ENCODE data around the gene SCO2. TPM values are rescaled to one million over a fixed set of nuclear protein-coding genes. Genes with fewer than 3 reads are reported as not detected.

SCO2 gene
- total RNA-seq, 1 donor from 2014 or later: 0.52 TPM

- peaks cover 21 to 63% (median 43%) of the 10 kb centered on the region in 3 donors for H3K4me1 ChIP-seq (ENCODE audit: control insufficient read depth in 3 of 3, insufficient read depth in 3 of 3, low read length in 3 of 3)
- H3K9ac ChIP-seq (ENCODE audit: low read depth in 1 of 3, low read length in 3 of 3): peak overlapping the region; percentile 57 to 88 (median 65)
- peak overlapping the region; percentile 48 to 84 (median 83) for H3K4me3 ChIP-seq (ENCODE audit: low read length in 3 of 3)
Measured at GRCh38 chr22:50526834-50527801, 1.7 kb upstream of the SCO2 start.

DNA sequence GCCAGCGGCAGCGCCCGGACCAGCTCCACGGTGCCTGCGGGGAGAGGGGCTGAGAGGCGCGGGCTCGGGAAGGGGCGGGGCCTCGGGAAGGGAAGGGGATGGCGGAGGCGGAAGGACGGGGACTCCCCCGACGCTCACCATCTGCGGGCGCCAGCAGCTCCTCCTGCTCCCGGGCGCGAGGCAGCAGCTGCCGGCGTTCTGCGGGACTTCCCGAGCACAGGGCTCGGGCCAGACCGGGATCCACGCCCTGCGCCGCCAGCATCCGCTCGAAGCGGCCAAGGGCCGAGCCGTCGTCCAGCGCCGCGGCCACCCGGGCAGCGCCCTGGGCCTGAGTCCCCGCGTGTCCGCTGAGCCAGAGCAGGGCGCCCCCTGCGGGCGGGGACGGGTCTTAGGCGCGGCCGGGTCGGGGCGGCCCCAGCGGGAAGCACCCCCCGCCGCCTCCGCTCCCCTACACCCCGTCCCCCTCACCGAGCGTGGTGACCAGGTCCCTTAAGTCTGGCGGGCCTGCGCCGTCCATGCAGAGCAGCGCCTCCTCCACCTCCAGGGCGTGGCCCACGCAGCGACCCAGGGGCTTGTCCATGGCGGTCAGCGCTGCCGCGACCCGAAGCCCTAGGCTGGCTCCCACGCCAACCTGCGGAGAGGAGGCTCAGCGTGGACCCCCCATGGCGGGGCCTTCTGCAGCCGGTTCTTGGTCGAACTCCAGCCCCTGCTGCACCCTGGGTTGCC is 873 bp upstream of the SCO2 start:
- peaks cover 24 to 28% (median 26%) of the 10 kb centered on the region in 3 donors for H3K36me3 ChIP-seq (ENCODE audit: control insufficient read depth in 3 of 3, insufficient read depth in 3 of 3, low read length in 3 of 3)
- peaks cover 21 to 59% (median 41%) of the 10 kb centered on the region in 3 donors for H3K4me1 ChIP-seq (ENCODE audit: control insufficient read depth in 3 of 3, insufficient read depth in 3 of 3, low read length in 3 of 3)
- peak overlapping the region; percentile 48 to 84 (median 83) for H3K4me3 ChIP-seq (ENCODE audit: low read length in 3 of 3)
- peaks cover 17 to 40% (median 22%) of the 10 kb centered on the region in 3 donors for H3K27me3 ChIP-seq (ENCODE audit: control insufficient read depth in 3 of 3, insufficient read depth in 3 of 3, low read length in 3 of 3)
- H3K27ac ChIP-seq (ENCODE audit: low read depth, low read length): peak overlapping the region; percentile 79
- peak overlapping the region; percentile 57 to 88 (median 65) for H3K9ac ChIP-seq (ENCODE audit: low read depth in 1 of 3, low read length in 3 of 3)
- no peaks in the 10 kb centered on the region for H3K9me3 ChIP-seq (ENCODE audit: control insufficient read depth in 3 of 3, low read length in 3 of 3)

More at GRCh38 chr22:50526834-50527801, 1.7 kb upstream of the SCO2 start:
- H3K36me3 ChIP-seq (ENCODE audit: control insufficient read depth in 3 of 3, insufficient read depth in 3 of 3, low read length in 3 of 3): peaks cover 18 to 21% (median 20%) of the 10 kb centered on the region in 3 donors
- H3K27me3 ChIP-seq (ENCODE audit: control insufficient read depth in 3 of 3, insufficient read depth in 3 of 3, low read length in 3 of 3): peaks cover 23 to 47% (median 28%) of the 10 kb centered on the region in 3 donors
- no peaks in the 10 kb centered on the region for H3K9me3 ChIP-seq (ENCODE audit: control insufficient read depth in 3 of 3, low read length in 3 of 3)
- H3K27ac ChIP-seq (ENCODE audit: low read depth, low read length): peak overlapping the region; percentile 79

GRCh38 chr22:50525858-50526107 is 385 bp upstream of the SCO2 start:
- Histone ChIP-seq H3K27ac (ENCODE audit: low read depth, low read length) (peak overlapping the region; percentile 79), H3K9ac (ENCODE audit: low read depth in 1 of 3, low read length in 3 of 3) (peak overlapping the region; percentile 65 to 88 (median 79)), H3K4me3 (ENCODE audit: low read length in 3 of 3) (peak overlapping the region; percentile 74 to 84 (median 83)), H3K4me1 (ENCODE audit: control insufficient read depth in 3 of 3, insufficient read depth in 3 of 3, low read length in 3 of 3) (peaks cover 16 to 55% (median 38%) of the 10 kb centered on the region in 3 donors), H3K9me3 (ENCODE audit: control insufficient read depth in 3 of 3, low read length in 3 of 3) (no peaks in the 10 kb centered on the region), H3K36me3 (ENCODE audit: control insufficient read depth in 3 of 3, insufficient read depth in 3 of 3, low read length in 3 of 3) (peaks cover 29 to 31% (median 30%) of the 10 kb centered on the region in 3 donors), H3K27me3 (ENCODE audit: control insufficient read depth in 3 of 3, insufficient read depth in 3 of 3, low read length in 3 of 3) (peaks cover 13 to 35% (median 17%) of the 10 kb centered on the region in 3 donors)

DNA sequence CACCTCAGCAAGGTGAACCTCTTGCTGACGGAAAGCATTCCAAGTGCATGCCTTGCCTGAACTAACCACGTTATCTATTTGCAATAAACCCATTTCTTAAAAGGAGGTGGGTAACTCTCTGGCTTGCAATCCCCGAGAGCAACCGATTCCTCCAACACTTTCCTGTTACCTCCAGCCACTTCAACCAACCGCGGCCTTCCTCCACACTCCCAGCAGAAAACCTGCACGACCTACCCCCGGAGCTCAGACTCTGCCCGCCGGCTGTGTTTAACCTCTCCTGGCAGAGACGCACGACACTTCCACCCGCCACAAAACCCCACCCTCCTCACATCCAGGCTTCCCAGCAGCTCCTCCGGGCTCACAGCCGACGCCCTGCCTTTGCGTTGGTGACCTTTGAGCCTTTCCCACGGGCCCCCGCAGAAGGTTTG is 708 bp downstream of the SCO2 start:
- Histone ChIP-seq H3K27me3 (ENCODE audit: control insufficient read depth in 3 of 3, insufficient read depth in 3 of 3, low read length in 3 of 3) (peaks cover 7 to 25% (median 9%) of the 10 kb centered on the region in 3 donors), H3K9ac (ENCODE audit: low read depth in 1 of 3, low read length in 3 of 3) (peak overlapping the region; percentile 79 to 88 (median 85)), H3K27ac (ENCODE audit: low read depth, low read length) (peak overlapping the region; percentile 79), H3K4me3 (ENCODE audit: low read length in 3 of 3) (peak overlapping the region; percentile 74 to 84 (median 83)), H3K9me3 (ENCODE audit: control insufficient read depth in 3 of 3, low read length in 3 of 3) (no peaks in the 10 kb centered on the region), H3K36me3 (ENCODE audit: control insufficient read depth in 3 of 3, insufficient read depth in 3 of 3, low read length in 3 of 3) (peaks cover 30 to 31% (median 30%) of the 10 kb centered on the region in 3 donors), H3K4me1 (ENCODE audit: control insufficient read depth in 3 of 3, insufficient read depth in 3 of 3, low read length in 3 of 3) (peaks cover 16 to 48% (median 35%) of the 10 kb centered on the region in 3 donors)

- Histone ChIP-seq H3K4me3 (ENCODE audit: low read length in 3 of 3) (peak overlapping the region; percentile 74 to 84 (median 83)), H3K36me3 (ENCODE audit: control insufficient read depth in 3 of 3, insufficient read depth in 3 of 3, low read length in 3 of 3) (peaks cover 31 to 35% (median 33%) of the 10 kb centered on the region in 3 donors), H3K9ac (ENCODE audit: low read depth in 1 of 3, low read length in 3 of 3) (peak overlapping the region in 2 of 3 donors; percentile 79 to 88), H3K27me3 (ENCODE audit: control insufficient read depth in 3 of 3, insufficient read depth in 3 of 3, low read length in 3 of 3) (peaks cover under 1 to 18% (median 2%) of the 10 kb centered on the region in 3 donors), H3K4me1 (ENCODE audit: control insufficient read depth in 3 of 3, insufficient read depth in 3 of 3, low read length in 3 of 3) (peaks cover 16 to 44% (median 30%) of the 10 kb centered on the region in 3 donors), H3K27ac (ENCODE audit: low read depth, low read length) (no peak overlapping the region), H3K9me3 (ENCODE audit: control insufficient read depth in 3 of 3, low read length in 3 of 3) (no peaks in the 10 kb centered on the region)
Measured at GRCh38 chr22:50523806-50524675, 1.4 kb downstream of the SCO2 start.

DNA sequence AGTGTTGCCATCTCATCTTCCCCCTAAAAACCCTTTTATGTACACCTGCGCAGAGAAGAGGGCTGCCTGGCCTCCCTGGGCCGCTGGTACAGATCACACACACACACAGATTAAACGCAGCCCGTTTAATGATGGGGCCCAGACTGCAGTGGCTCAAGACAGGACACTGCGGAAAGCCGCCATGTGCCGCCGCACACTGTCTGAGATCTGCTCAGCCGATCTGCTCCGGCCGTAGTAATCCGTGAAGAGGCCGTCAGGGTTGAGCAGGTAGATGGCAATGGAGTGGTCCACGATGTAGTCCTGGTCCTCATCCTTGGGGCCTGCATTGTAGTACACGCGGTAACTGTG is 2.0 kb downstream of the SCO2 start:
- H3K9ac ChIP-seq (ENCODE audit: low read depth in 1 of 3, low read length in 3 of 3): no peak overlapping the region
- peaks cover 37 to 41% (median 38%) of the 10 kb centered on the region in 3 donors for H3K36me3 ChIP-seq (ENCODE audit: control insufficient read depth in 3 of 3, insufficient read depth in 3 of 3, low read length in 3 of 3)
- H3K27ac ChIP-seq (ENCODE audit: low read depth, low read length): no peak overlapping the region
- H3K4me1 ChIP-seq (ENCODE audit: control insufficient read depth in 3 of 3, insufficient read depth in 3 of 3, low read length in 3 of 3): peaks cover 16 to 38% (median 25%) of the 10 kb centered on the region in 3 donors
- H3K4me3 ChIP-seq (ENCODE audit: low read length in 3 of 3): no peak overlapping the region
- no peaks in the 10 kb centered on the region for H3K9me3 ChIP-seq (ENCODE audit: control insufficient read depth in 3 of 3, low read length in 3 of 3)
- H3K27me3 ChIP-seq (ENCODE audit: control insufficient read depth in 3 of 3, insufficient read depth in 3 of 3, low read length in 3 of 3): peaks cover 0 to 12% (median 0%) of the 10 kb centered on the region in 3 donors

GRCh38 chr22:50522806-50523438 is 2.5 kb downstream of the SCO2 start:
- Histone ChIP-seq H3K9me3 (ENCODE audit: control insufficient read depth in 3 of 3, low read length in 3 of 3) (no peaks in the 10 kb centered on the region), H3K27me3 (ENCODE audit: control insufficient read depth in 3 of 3, insufficient read depth in 3 of 3, low read length in 3 of 3) (peaks cover 0 to 7% (median 0%) of the 10 kb centered on the region in 3 donors), H3K36me3 (ENCODE audit: control insufficient read depth in 3 of 3, insufficient read depth in 3 of 3, low read length in 3 of 3) (peaks cover 40 to 46% (median 43%) of the 10 kb centered on the region in 3 donors)

DNA sequence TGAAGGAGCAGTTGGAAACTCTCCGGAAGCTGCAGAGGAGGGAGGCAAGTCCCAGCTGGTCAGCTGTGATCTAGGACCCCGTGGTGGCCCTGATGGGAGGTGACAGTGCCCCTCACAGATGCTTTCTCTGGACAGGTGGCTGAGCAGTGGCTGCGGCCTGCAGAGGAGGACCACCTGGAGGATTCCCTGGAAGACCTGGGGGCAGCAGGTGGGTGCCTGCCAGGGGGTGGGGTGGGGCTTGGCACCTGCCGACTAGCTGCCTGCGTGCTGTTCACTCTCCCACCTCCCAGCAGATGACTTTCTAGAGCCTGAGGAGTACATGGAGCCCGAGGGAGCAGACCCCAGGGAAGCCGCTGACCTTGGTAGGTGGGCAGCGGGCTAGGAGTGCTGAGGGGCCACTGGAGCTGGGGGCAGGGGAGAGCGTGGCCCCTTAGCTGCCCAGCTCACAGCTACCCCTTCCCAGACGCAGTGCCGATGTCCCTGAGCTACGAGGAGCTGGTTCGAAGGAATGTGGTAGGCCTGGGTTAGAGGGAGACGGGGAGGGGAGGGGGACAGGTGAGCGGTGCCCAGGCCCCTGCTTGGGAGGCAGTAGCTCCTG is 3.1 kb downstream of the SCO2 start:
- H3K27ac ChIP-seq (ENCODE audit: low read depth, low read length): no peak overlapping the region
- no peaks in the 10 kb centered on the region for H3K9me3 ChIP-seq (ENCODE audit: control insufficient read depth in 3 of 3, low read length in 3 of 3)
- peaks cover 0 to 7% (median 0%) of the 10 kb centered on the region in 3 donors for H3K27me3 ChIP-seq (ENCODE audit: control insufficient read depth in 3 of 3, insufficient read depth in 3 of 3, low read length in 3 of 3)
- H3K4me3 ChIP-seq (ENCODE audit: low read length in 3 of 3): no peak overlapping the region
- H3K9ac ChIP-seq (ENCODE audit: low read depth in 1 of 3, low read length in 3 of 3): no peak overlapping the region
- H3K36me3 ChIP-seq (ENCODE audit: control insufficient read depth in 3 of 3, insufficient read depth in 3 of 3, low read length in 3 of 3): peaks cover 46 to 52% (median 49%) of the 10 kb centered on the region in 3 donors
- peaks cover 14 to 30% (median 21%) of the 10 kb centered on the region in 3 donors for H3K4me1 ChIP-seq (ENCODE audit: control insufficient read depth in 3 of 3, insufficient read depth in 3 of 3, low read length in 3 of 3)

More at GRCh38 chr22:50522806-50523438, 2.5 kb downstream of the SCO2 start:
- H3K9ac ChIP-seq (ENCODE audit: low read depth in 1 of 3, low read length in 3 of 3): no peak overlapping the region
- H3K27ac ChIP-seq (ENCODE audit: low read depth, low read length): no peak overlapping the region
- H3K4me1 ChIP-seq (ENCODE audit: control insufficient read depth in 3 of 3, insufficient read depth in 3 of 3, low read length in 3 of 3): peaks cover 16 to 33% (median 25%) of the 10 kb centered on the region in 3 donors
- H3K4me3 ChIP-seq (ENCODE audit: low read length in 3 of 3): no peak overlapping the region
